Thyroid gland (tissue), 4 donors: ENCODE measurements around the gene C9orf78.

ENCODE experiments used
- CTCF ChIP-seq, 6 experiments: fragments of 200-600 bp in 3 of 6; fragments of 450-650 bp in 3 of 6; sonication (generic) in 3 of 6; IDR thresholded peaks; one replicate each; pipeline ENCODE4 v1.5.1; 2016 to 2019; ENCODE audit warnings: antibody characterized with exemption in 6 of 6, mild to moderate bottlenecking in 2 of 6, inconsistent platforms in 1 of 6, moderate library complexity in 1 of 6
- POLR2A ChIP-seq, 2 donors: fragments of 450-650 bp; IDR thresholded peaks; one replicate each; pipeline ENCODE4 v1.6.1; 2017; ENCODE audit warnings: antibody characterized with exemption in 2 of 2, mild to moderate bottlenecking in 2 of 2, moderate library complexity in 1 of 2

GRCh38 chr9:129860653-129861446 lies 25.8 kb upstream of the C9orf78 start:
- TF ChIP-seq CTCF (IDR thresholded peaks at IDR 0.05) (no peak), POLR2A (IDR thresholded peaks at IDR 0.05) (no peak)
